WERI-Rb-1 (cell line): Measurements from ENCODE around the gene EME2.
A peak's percentile ranks its signal among the peaks of the same experiment; 100 is the strongest.

Source experiments
- DNase-seq: peaks from one replicate; pipeline ENCODE4 v3.0.0-alpha.2; 2020
- H3K27ac ChIP-seq: fragments of 250-450 bp; sonication (Bioruptor Pico); 2 replicates; pipeline ENCODE4 v1.5.1; 2020; ENCODE audit warnings: mild to moderate bottlenecking, moderate library complexity
- H3K27me3 ChIP-seq: fragments of 250-450 bp; sonication (Bioruptor Pico); 2 replicates; pipeline ENCODE4 v1.5.1; 2021; ENCODE audit warnings: mild to moderate bottlenecking, low read depth, moderate library complexity; ENCODE audit not compliant: insufficient read depth, severe bottlenecking
- H3K36me3 ChIP-seq: fragments of 250-450 bp; sonication (Bioruptor Pico); 2 replicates; pipeline ENCODE4 v1.5.1; 2020; ENCODE audit warnings: mild to moderate bottlenecking, moderate library complexity
- H3K4me3 ChIP-seq: 2 replicates; pipeline ENCODE4 v1.5.1; 2011; ENCODE audit warnings: low read depth, mild to moderate bottlenecking, control low read depth, low read length
- H3K9me3 ChIP-seq: fragments of 250-450 bp; sonication (Bioruptor Pico); 2 replicates; pipeline ENCODE4 v1.5.1; 2021; ENCODE audit warnings: mild to moderate bottlenecking, moderate library complexity; ENCODE audit not compliant: severe bottlenecking
- TF ChIP-seq, protein P1 (sequence below): IDR thresholded peaks from 2 replicates; pipeline ENCODE4 v1.5.1; 2011; ENCODE audit warnings: low read depth, mild to moderate bottlenecking, control low read depth, inconsistent platforms, low read length

The EME2 gene

DNA sequence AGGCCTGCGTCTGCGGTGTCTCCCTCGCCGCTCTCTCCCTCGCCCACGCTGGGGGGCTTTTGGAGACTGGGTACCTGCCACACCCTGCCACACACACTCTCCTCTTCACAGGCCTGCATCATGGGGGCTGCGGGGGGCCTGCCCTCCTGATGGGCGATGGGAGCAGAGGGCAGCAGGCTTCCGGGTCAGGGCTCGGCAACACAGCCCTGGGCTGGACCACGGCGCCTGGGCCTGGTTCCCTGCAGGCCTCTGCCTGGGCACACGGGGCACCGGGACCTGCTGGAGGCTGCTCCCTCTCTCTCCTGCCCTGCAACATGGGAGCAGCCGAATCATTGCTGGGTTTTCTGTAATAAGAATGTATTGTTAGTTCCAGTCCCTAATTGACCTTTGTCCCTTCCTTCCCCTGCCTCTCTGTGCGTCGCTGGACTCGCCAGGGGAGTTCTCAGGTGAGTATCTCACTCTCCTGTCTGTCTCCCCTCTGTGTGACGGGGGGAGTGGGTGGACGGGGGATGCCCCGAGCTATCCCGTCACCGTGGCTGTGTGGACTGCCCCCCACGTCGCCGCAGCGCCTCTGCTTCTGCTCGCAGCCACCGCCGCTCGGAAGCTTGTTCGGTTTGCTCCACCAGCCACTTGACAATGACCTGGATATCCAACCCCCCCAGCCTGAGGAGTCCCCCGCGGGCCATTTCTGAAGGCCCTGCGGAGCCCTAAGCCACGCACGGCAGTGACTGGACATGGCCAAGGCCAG lies 14.7 kb upstream of the EME2 start:
- TF ChIP-seq, protein P1, sequence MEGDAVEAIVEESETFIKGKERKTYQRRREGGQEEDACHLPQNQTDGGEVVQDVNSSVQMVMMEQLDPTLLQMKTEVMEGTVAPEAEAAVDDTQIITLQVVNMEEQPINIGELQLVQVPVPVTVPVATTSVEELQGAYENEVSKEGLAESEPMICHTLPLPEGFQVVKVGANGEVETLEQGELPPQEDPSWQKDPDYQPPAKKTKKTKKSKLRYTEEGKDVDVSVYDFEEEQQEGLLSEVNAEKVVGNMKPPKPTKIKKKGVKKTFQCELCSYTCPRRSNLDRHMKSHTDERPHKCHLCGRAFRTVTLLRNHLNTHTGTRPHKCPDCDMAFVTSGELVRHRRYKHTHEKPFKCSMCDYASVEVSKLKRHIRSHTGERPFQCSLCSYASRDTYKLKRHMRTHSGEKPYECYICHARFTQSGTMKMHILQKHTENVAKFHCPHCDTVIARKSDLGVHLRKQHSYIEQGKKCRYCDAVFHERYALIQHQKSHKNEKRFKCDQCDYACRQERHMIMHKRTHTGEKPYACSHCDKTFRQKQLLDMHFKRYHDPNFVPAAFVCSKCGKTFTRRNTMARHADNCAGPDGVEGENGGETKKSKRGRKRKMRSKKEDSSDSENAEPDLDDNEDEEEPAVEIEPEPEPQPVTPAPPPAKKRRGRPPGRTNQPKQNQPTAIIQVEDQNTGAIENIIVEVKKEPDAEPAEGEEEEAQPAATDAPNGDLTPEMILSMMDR: no peak
- DNase-seq: no peak
- H3K36me3 ChIP-seq: peaks cover 29% of the 10 kb centered on the region
- H3K9me3 ChIP-seq: no peaks in the 10 kb centered on the region
- H3K27ac ChIP-seq: no peak overlapping the region
- no peak overlapping the region for H3K4me3 ChIP-seq
- H3K27me3 ChIP-seq: no peaks in the 10 kb centered on the region

DNA sequence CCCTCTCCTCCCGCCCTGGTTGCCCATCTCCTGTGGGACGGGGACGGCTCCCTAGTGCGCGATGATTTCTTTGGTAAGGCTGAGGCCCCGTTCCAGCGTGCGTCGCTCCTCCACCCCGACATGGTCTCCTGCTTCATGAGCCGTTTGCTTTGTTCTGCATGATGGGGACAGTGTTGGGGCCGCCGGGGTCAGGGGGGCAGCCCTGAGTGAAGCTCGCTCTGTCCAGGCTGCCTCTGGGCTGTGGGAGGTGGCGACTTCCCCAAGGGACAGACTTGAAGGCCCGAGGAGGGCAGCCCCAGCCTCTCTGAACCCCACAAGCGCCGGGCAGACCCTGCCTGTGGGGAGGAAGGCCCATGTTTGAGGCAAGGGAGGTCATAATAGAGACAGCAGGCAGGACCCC lies 13.7 kb upstream of the EME2 start:
- DNase-seq: no peak
- Histone ChIP-seq H3K9me3 (no peaks in the 10 kb centered on the region), H3K27me3 (no peaks in the 10 kb centered on the region), H3K27ac (no peak overlapping the region), H3K4me3 (no peak overlapping the region), H3K36me3 (peaks cover 32% of the 10 kb centered on the region)
- TF ChIP-seq, protein P1: no peak

DNA sequence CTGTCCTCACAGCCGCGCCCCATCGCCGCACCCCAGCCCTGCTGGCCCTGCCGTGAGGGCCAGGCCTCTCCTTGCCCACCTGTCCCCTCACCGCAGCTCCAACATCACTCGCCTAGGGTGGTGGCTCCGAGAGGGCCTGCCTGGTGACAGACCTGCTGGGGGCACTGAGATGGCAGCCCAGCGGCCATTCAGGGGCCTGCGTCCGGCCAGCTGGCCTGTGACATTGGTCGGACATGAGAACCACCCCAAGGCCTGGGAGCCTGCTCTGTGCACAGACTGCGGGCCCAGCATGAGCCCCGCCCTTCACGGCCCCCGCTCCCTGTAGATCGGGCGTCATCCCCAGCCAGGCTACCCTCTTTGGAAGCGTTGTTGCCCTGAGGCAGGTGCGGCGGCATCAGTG lies 13.1 kb upstream of the EME2 start:
- Histone ChIP-seq H3K9me3 (no peaks in the 10 kb centered on the region), H3K4me3 (no peak overlapping the region), H3K27ac (no peak overlapping the region), H3K27me3 (no peaks in the 10 kb centered on the region), H3K36me3 (peaks cover 37% of the 10 kb centered on the region)
- DNase-seq: no peak
- TF ChIP-seq, protein P1: no peak

DNA sequence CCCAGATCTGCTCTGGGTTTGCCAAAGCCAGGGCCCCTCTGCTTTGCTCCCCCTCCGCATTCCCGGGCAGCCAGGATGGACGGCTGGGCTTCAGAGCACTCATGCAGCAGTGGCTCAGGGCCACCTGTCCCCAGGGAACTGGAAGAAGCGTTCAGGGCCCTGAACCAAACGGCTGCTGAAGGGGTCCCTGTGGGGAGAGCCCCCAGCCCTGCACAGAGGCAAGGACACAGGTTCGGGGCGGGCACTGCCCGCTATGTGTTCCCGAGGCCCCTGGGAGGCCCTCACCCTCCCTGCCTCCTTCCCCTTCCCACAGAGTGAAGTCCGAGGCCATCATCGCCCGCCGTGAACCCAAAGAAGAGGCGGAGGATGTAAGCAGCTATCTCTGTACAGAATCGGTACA lies 11.7 kb upstream of the EME2 start:
- Histone ChIP-seq H3K4me3 (no peak overlapping the region), H3K27ac (no peak overlapping the region)
- no peak for DNase-seq

DNA sequence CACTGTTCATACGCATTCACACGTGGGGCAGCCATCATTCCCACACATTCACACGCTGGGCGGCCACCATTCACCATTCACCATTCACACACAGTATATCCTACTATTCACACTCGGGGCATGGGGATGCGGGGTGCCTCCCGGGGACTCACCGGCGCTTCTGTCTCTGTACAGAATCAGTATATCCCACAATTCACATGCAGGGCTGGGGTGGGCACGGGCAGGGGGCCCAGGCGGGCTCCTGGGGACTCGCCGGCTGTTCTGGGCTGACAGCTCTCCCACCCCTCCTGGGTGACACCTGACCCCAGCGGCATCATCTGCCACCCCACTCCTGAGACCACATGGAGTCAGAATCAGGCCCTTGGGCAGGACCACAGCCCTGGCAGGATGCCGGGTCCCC lies 10.9 kb upstream of the EME2 start:
- Histone ChIP-seq H3K4me3 (no peak overlapping the region), H3K36me3 (peaks cover 53% of the 10 kb centered on the region), H3K27ac (peak overlapping the region; percentile 87), H3K27me3 (no peaks in the 10 kb centered on the region), H3K9me3 (no peaks in the 10 kb centered on the region)
- TF ChIP-seq, protein P1: no peak
- DNase-seq: no peak

More for the DNA sequence above, 11.7 kb upstream of the EME2 start:
- TF ChIP-seq, protein P1: no peak
- Histone ChIP-seq H3K27me3 (no peaks in the 10 kb centered on the region), H3K9me3 (no peaks in the 10 kb centered on the region), H3K36me3 (peaks cover 46% of the 10 kb centered on the region)
